OCI-LY3 (cell line): Measurements from ENCODE around the gene POLE3.

Experiments
- H2AFZ ChIP-seq: fragments of 200-600, 300-600 bp; shearing (Covaris generic); 2 replicates; pipeline ENCODE4 v1.6.0; 2014; ENCODE audit warnings: antibody characterized with exemption, low read depth, low read length
- H3K27ac ChIP-seq: fragments of 200-600, 300-600 bp; sonication (generic); 2 replicates; pipeline ENCODE4 v1.5.1; 2014; ENCODE audit warnings: mild to moderate bottlenecking, low read length, moderate library complexity, mixed read lengths
- H3K27me3 ChIP-seq: fragments of 200-600, 300-600 bp; sonication (generic); 2 replicates; pipeline ENCODE4 v1.6.1; 2014; ENCODE audit warnings: low read depth, low read length, mixed read lengths
- H3K36me3 ChIP-seq: fragments of 200-600, 300-600 bp; sonication (generic); replicated peaks from 2 replicates; pipeline ENCODE3; 2014; ENCODE audit warnings: low read depth, low read length, mixed read lengths
- H3K4me1 ChIP-seq: fragments of 300-600, 200-600 bp; sonication (generic); 2 replicates; pipeline ENCODE4 v1.6.1; 2014; ENCODE audit warnings: low read length, mixed read lengths
- H3K4me2 ChIP-seq: fragments of 200-600, 300-600 bp; sonication (generic); 2 replicates; pipeline ENCODE4 v1.6.1; 2014; ENCODE audit warnings: low read length, mixed read lengths
- H3K4me3 ChIP-seq: fragments of 300-600, 200-600 bp; sonication (generic); 2 replicates; pipeline ENCODE4 v1.5.1; 2014; ENCODE audit warnings: antibody characterized with exemption, mild to moderate bottlenecking, low read length, moderate library complexity
- H3K79me2 ChIP-seq: fragments of 300-600, 200-600 bp; shearing (Covaris generic); 2 replicates; pipeline ENCODE4 v1.6.1; 2014; ENCODE audit warnings: mild to moderate bottlenecking, low read length, mixed read lengths
- H3K9ac ChIP-seq: fragments of 300-600, 200-600 bp; shearing (Covaris generic); 2 replicates; pipeline ENCODE4 v1.6.0; 2014; ENCODE audit warnings: mild to moderate bottlenecking, low read length, moderate library complexity
- H3K9me3 ChIP-seq: fragments of 200-600, 300-600 bp; shearing (Covaris generic); 2 replicates; pipeline ENCODE4 v1.6.1; 2014; ENCODE audit warnings: low read length, mixed read lengths; ENCODE audit not compliant: insufficient read depth
- H4K20me1 ChIP-seq: fragments of 200-600, 300-600 bp; sonication (generic); 2 replicates; pipeline ENCODE4 v1.6.1; 2016; ENCODE audit warnings: low read length, mixed read lengths; ENCODE audit not compliant: insufficient read depth
- CTCF ChIP-seq: fragments of 200-600, 300-600 bp; sonication (generic); IDR thresholded peaks from 2 replicates; pipeline ENCODE4 v1.5.1; 2014; ENCODE audit warnings: antibody characterized with exemption, low read length, low read depth
- EZH2phosphoT487 ChIP-seq: fragments of 200-600 bp; shearing (Covaris generic); IDR thresholded peaks from 2 replicates; pipeline ENCODE4 v1.6.1; 2018; ENCODE audit warnings: antibody characterized with exemption, mixed run types, low read depth

POLE3 gene

DNA sequence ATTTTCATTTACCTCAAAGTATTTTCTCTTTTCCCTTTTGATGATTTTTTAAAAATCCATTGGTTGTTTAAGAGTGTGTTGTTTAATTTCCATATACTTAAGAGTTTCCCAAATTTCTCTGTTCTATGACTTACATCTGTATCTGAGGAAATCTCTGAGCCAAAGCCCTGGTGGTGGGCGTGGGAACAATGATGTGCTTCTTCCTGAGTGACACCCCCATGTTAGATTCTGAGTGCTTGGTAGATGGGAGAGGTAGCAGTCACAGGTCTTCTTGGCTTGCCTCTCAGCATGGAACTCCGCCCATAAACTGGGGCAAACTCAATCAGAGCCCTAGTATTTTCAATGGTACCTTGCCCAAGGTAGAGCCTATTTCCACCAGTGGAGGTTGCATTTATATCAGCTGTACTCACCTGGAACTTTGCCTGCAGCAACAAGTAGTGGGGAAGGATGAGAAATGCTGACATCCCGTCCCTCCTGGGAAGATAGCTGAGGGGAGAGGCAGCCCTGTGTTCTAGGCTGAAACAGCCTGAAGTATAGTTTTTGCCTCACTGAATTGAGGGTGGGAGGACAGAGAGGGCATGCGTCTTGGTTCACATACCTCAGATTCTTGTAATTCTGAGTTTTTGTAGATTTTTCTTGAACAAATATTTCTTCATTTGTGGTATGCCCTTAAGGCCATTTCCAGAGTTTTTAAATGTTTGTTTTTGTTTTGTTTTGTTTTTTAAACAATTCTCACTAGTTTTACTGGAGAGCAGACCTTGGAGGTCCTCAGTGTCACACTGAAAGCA is 26.4 kb upstream of the POLE3 start:
- no peaks in the 10 kb centered on the region for H3K4me1 ChIP-seq
- H3K9me3 ChIP-seq, result no peaks in the 10 kb centered on the region
- H3K4me2 ChIP-seq, result no peak overlapping the region
- H3K4me3 ChIP-seq, result no peak overlapping the region
- no peak overlapping the region for H2AFZ ChIP-seq
- H3K79me2 ChIP-seq, result no peaks in the 10 kb centered on the region
- TF ChIP-seq CTCF, result no peak
- no peak for TF ChIP-seq EZH2phosphoT487
- H3K36me3 ChIP-seq, result no peaks in the 10 kb centered on the region
- no peak overlapping the region for H3K27ac ChIP-seq
- H4K20me1 ChIP-seq, result no peaks in the 10 kb centered on the region
- H3K27me3 ChIP-seq, result 0 out of 2 replicates have a peak, but pooled peaks cover 3% of the 10 kb centered on the region
- H3K9ac ChIP-seq, result no peak overlapping the region

- no peak overlapping the region for H2AFZ ChIP-seq
- 0 out of 2 replicates have a peak, but pooled peaks cover 3% of the 10 kb centered on the region for H3K27me3 ChIP-seq
- no peak overlapping the region for H3K4me3 ChIP-seq
- no peaks in the 10 kb centered on the region for H3K79me2 ChIP-seq
- H3K9ac ChIP-seq, result no peak overlapping the region
- H3K27ac ChIP-seq, result no peak overlapping the region
- H4K20me1 ChIP-seq, result no peaks in the 10 kb centered on the region
- no peak overlapping the region for H3K4me2 ChIP-seq
- no peaks in the 10 kb centered on the region for H3K36me3 ChIP-seq
- no peaks in the 10 kb centered on the region for H3K4me1 ChIP-seq
- TF ChIP-seq EZH2phosphoT487, result no peak
- no peak for TF ChIP-seq CTCF
- H3K9me3 ChIP-seq, result no peaks in the 10 kb centered on the region
Measured at GRCh38 chr9:113431191-113431590, 20.7 kb upstream of the POLE3 start.

GRCh38 chr9:113428062-113428615 is 17.7 kb upstream of the POLE3 start:
- Histone ChIP-seq H3K27me3 (0 out of 2 replicates have a peak, but pooled peaks cover 3% of the 10 kb centered on the region), H3K79me2 (no peaks in the 10 kb centered on the region), H3K4me1 (no peaks in the 10 kb centered on the region), H2AFZ (no peak overlapping the region), H3K27ac (no peak overlapping the region), H3K4me3 (no peak overlapping the region), H3K36me3 (no peaks in the 10 kb centered on the region), H3K4me2 (no peak overlapping the region), H3K9ac (no peak overlapping the region), H4K20me1 (no peaks in the 10 kb centered on the region), H3K9me3 (no peaks in the 10 kb centered on the region)
- TF ChIP-seq CTCF, result no peak
- no peak for TF ChIP-seq EZH2phosphoT487

DNA sequence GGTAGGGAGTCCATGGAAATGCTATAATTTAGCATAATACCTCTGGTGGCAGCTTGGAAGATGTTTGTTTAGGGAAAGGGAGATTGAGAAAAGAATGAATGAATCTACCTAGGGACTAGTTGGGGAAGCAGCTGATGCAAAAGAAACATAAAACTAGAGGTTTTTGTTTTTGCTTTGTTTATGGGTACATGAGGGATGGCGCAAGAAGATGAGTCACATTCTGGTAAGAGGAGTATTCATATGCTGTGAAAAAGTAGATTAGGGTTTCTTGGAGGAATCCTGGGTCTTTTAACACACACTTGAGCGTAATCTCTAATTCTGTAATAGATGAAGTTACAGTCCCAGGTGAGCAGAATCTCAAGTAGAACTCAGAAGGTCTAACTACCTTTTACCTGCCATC is 17.2 kb upstream of the POLE3 start:
- Histone ChIP-seq H2AFZ (no peak overlapping the region), H3K36me3 (no peaks in the 10 kb centered on the region), H3K4me1 (no peaks in the 10 kb centered on the region), H3K9ac (no peak overlapping the region), H3K4me2 (no peak overlapping the region), H3K9me3 (no peaks in the 10 kb centered on the region), H4K20me1 (no peaks in the 10 kb centered on the region), H3K27me3 (no peaks in the 10 kb centered on the region), H3K79me2 (no peaks in the 10 kb centered on the region), H3K4me3 (no peak overlapping the region), H3K27ac (no peak overlapping the region)
- no peak for TF ChIP-seq CTCF
- no peak for TF ChIP-seq EZH2phosphoT487
